ENCODE data around the gene SH3BP1.
"Not testable (repeated sequence)": the region's sequence is repeated elsewhere in the genome, so short reads cannot be mapped to it uniquely, and the experiment has no call there.

The SH3BP1 gene

DNA sequence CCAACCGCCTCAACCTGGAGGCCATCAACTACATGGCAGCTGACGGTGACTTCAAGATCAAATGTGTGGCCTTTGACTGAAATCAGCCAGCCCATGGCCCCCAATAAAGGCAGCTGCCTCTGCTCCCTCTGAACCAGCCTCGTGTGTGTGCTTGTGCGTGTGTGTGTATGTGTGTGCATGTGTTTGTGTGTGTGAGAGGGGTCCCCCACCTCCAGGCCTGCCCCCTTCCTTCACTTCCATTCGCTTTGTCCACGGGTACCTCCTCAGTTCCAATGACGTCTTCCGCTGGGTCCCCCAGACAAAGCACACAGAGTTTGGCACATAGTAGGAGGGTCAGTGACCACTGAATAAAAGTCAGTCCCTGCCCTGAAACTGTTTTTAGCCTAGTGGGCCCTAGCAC lies 40.2 kb downstream of the SH3BP1 start:
- no peak for DNase-seq (ENCODE audit: low spot score)

DNA sequence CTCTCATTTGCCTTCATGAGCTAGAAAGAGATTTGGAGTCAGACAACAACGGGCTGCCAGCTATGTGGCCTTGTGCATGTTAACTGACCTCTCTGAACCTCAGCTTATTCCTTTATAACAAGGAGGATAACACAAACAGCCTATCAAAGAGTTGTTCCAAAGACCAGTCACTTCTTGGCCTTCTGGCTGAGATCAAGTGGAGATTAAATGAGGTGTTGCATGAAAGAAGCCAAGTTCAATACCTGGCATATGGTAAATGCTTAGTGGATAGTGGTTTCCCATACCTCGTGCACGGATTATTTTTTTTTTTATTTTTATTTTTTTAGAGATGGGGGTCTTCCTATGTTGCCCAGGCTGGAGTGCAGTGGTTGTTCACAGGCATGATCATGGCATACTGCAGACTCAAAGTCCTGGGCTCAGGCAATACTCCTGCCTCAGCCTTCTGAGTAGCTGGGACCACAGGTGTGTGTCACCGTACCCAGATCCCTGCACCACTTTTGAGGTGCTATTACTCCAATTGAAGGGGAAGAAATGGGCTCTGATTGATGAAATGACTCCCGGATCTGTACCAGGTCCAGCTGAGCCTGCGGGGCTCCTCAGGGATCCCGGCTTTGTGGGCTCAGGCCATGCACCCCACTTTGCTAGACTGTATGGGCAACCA lies 40.9 kb downstream of the SH3BP1 start:
- no peak for DNase-seq (ENCODE audit: low spot score)

- no peak for DNase-seq (ENCODE audit: low spot score)
Measured at GRCh38 chr22:37681001-37681424, 41.5 kb downstream of the SH3BP1 start.

DNA sequence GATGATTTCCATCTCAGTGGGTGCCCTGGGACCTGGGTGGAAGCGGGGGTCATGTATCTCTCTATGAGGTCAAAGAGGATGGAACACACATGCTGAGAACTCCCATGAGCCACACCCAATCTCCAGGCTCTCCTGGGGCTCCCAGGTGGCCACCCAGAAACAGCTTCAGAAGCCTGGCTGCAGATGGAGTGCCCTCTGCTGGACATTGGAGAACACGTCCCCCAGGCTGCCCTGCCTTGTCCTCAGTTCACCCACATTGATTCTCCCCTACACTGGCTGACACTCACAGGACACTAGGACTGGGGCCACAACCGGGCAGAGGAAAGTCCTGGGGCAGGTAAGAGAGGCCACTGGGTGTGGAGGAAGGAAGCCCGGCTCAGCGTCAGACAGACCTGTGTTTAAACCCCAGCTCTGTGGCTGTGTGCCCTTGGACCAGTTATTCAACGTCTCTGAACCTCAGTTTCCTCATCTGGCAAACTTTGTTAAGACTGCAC lies 42.1 kb downstream of the SH3BP1 start:
- peak; percentile 76 for DNase-seq (ENCODE audit: low spot score)

- no peak for DNase-seq (ENCODE audit: low spot score)
Measured at GRCh38 chr22:37684803-37685615, 45.5 kb downstream of the SH3BP1 start.

GRCh38 chr22:37686002-37686982 lies 46.8 kb downstream of the SH3BP1 start, which contains the start of gene NOL12:
Gene NOL12, plus strand, starts transcription at chr22:37686343. Its CDS starts 50 bp downstream, at chr22:37686393.
- peak; percentile 85 for DNase-seq (ENCODE audit: low spot score)

DNA sequence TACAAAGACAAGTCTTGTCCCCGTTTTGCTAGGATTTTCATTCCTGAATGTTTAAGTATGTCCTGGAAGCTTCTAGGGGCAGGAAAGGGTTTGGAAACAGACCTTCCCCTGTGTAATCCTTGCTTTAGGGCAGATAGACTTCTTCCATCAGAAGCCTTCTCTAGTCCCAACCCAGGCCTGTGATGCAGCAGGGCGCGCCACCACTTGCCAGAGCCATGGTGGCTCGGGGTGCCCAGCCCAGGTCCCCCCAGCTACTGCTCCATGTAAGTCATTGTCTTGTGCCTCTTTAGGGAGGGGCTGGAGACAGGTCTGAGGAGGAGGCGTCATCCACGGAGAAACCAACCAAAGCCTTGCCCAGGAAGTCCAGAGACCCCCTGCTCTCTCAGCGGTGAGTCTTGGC lies 50.9 kb downstream of the SH3BP1 start:
- DNase-seq (ENCODE audit: low spot score), result no peak

DNA sequence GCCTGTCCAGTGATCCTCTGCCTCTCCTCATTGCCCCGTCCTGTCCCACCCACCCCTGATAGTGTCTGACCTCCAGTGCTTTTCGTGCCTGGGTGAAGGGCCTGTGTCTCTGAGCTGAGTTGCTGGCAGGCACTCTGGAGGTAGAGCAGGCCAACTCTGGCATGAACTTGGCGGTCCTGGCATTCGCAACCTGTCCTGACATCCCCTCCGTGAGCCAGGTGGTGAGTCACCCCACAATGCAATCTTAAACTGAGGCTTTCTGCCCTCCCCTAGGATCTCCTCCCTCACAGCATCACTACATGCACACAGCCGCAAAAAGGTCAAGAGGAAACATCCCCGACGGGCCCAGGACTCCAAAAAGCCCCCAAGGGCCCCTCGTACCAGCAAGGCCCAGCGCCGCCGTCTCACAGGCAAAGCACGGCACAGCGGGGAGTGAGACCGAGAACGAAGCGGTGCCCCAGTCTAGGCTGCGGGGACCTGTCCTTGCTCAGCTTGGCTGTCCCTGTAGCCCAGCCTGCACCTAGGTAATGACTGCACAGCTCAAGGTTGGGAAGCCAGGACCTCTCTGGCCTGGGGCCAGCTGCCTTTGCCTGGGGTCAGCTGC lies 51.5 kb downstream of the SH3BP1 start:
- no peak for DNase-seq (ENCODE audit: low spot score)

- no peak for DNase-seq (ENCODE audit: low spot score)
Measured at GRCh38 chr22:37692627-37693285, 53.3 kb downstream of the SH3BP1 start.

GRCh38 chr22:37694131-37694530 lies 54.7 kb downstream of the SH3BP1 start:
- DNase-seq (ENCODE audit: low spot score), result not testable (repeated sequence)

DNA sequence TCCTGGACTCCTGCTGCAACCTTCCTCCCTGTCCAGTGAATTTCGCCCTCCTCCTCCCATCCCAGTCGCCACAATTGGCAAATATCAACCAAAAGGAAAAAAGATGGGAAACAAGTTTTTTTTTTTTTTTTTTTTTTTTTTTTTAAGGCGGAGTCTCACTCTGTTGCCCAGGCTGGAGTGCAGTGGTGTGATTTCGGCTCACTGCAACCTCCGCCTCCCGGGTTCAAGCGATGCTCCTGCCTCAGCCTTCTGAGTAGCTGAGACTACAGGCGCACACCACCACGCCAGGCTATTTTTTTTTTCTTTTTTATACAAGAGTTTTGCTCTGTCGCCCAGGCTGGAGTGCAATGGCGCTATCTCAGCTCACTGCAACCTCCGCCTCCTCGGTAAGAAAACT lies 56.8 kb downstream of the SH3BP1 start:
- not testable (repeated sequence) for DNase-seq (ENCODE audit: low spot score)

DNA sequence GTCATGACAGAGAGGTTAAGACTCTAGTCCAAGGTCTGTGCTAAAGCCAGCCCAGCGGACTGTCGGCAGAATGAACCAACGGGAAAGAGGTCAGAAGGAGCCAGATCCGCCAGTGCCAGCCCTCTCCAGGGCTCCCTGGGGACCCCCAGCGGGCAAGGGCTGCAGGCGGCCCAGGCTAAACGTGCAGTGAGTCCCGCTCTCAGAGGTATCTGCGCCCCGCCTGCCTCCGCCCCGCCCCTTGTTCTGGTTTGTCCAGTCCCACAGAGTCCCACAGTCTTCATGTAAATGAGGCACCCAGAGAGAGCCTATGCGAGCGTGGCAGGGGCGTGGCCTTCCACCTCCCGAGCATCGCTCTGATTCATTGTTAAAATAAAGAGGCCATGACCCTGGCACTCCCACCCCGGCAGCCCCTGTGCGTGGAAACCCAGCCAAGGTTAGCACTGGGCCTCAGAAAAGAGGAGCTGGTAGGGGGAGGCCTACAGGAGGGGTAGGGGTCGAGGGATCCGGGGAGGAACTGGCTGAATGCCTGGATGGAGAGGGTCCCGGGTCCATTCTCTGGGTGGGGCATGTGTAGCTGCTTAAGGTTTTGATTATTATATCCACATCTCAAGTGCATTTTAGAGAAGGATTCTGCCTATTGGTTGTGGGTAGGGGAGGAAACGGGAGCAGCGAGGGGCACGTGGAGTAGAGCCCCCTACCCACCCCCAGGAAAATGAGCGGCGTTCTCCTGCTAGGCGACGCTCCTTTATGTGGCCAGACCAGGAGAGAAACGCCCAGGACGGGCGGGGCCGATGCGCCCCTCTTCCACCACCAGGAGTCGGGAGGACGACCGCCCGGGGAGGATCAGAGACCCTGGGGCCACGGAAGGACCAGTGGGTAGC lies 57.4 kb downstream of the SH3BP1 start, which contains the start of gene TRIOBP:
TSS of gene TRIOBP (plus strand) at position 392 of the 881 bp plus-strand sequence. CDS start 4,318 bp downstream, outside the sequence.
- peak; percentile 96 for DNase-seq (ENCODE audit: low spot score)

GRCh38 chr22:37697538-37697835 lies 58.0 kb downstream of the SH3BP1 start:
- no peak for DNase-seq (ENCODE audit: low spot score)

- no peak for DNase-seq (ENCODE audit: low spot score)
Measured at GRCh38 chr22:37701141-37701786, 61.8 kb downstream of the SH3BP1 start.

- no peak for DNase-seq (ENCODE audit: low spot score)
Measured at GRCh38 chr22:37703906-37704305, 64.4 kb downstream of the SH3BP1 start.

GRCh38 chr22:37704645-37705044 lies 65.2 kb downstream of the SH3BP1 start:
- no peak for DNase-seq (ENCODE audit: low spot score)

- no peak for DNase-seq (ENCODE audit: low spot score)
Measured at GRCh38 chr22:37705205-37705604, 65.7 kb downstream of the SH3BP1 start.
